Cardiac fibroblast (primary cell): ENCODE measurements around the gene COL1A1.

Experiments used
- DNase-seq, 2 donors: peaks; one replicate each; pipeline versions ENCODE4 v3.0.0 to v3.0.0-alpha.2; 2010; ENCODE audit warnings: low read depth in 2 of 2
- H3K4me3 ChIP-seq, 2 donors: replicated peaks in 1 of 2; 1 replicate in 1 of 2; 2 replicates in 1 of 2; pipeline ENCODE4 v1.5.1; 2011; ENCODE audit warnings: low read depth in 2 of 2, low read length in 2 of 2, mild to moderate bottlenecking in 2 of 2, moderate library complexity in 1 of 2
- CTCF ChIP-seq: IDR thresholded peaks from one replicate; pipeline ENCODE4 v1.5.1; 2011; ENCODE audit warnings: low read depth, mild to moderate bottlenecking, low read length, inconsistent platforms

COL1A1 gene

GRCh38 chr17:50200457-50201275 lies 765 bp downstream of the COL1A1 start:
- peak; percentile 93 to 96 for DNase-seq
- peak overlapping the region; percentile 92 to 96 for H3K4me3 ChIP-seq
- peak; percentile 82 for TF ChIP-seq CTCF

GRCh38 chr17:50199803-50200456 lies 1.5 kb downstream of the COL1A1 start:
- DNase-seq, result peak; percentile 97 to 99
- peak overlapping the region; percentile 92 to 96 for H3K4me3 ChIP-seq
- TF ChIP-seq CTCF, result no peak

GRCh38 chr17:50199211-50199802 lies 2.1 kb downstream of the COL1A1 start:
- no peak for TF ChIP-seq CTCF
- DNase-seq, result peak in 1 of 2 donors; percentile 20
- peak overlapping the region; percentile 92 to 96 for H3K4me3 ChIP-seq

GRCh38 chr17:50198026-50198669 lies 3.3 kb downstream of the COL1A1 start:
- peak; percentile 76 to 80 for DNase-seq
- peak overlapping the region; percentile 92 to 96 for H3K4me3 ChIP-seq

GRCh38 chr17:50196826-50197225 lies 4.6 kb downstream of the COL1A1 start:
- H3K4me3 ChIP-seq, result peak overlapping the region in 1 of 2 donors; percentile 96
- no peak for TF ChIP-seq CTCF
- peak; percentile 55 to 91 for DNase-seq

More at GRCh38 chr17:50198026-50198669, 3.3 kb downstream of the COL1A1 start:
- TF ChIP-seq CTCF, result peak; percentile 74

GRCh38 chr17:50196036-50196435 lies 5.4 kb downstream of the COL1A1 start:
- no peak for TF ChIP-seq CTCF
- H3K4me3 ChIP-seq, result peak overlapping the region in 1 of 2 donors; percentile 33
- DNase-seq, result no peak
